Activated naive CD4-positive, alpha-beta T cell treated with anti-CD3 and anti-CD28 coated beads, Interleukin-2, amount 10 ng/mL, durations not matched to agents 7 days and 5 days (primary cell): ENCODE data around the gene SIGLEC5.
A peak's percentile ranks its signal among the peaks of the same experiment; 100 is the strongest.

Experiments used
- CTCF ChIA-PET: fragments of 350-600 bp; sonication (Branson Sonifier 250); formaldehyde crosslinking; loops from one replicate; lab custom pipeline; 2021; ENCODE audit warnings: antibody characterized with exemption; lab: Charles Lee
- DNase-seq: peaks from one replicate; pipeline ENCODE4 v3.0.0-alpha.2; 2020
- H3K27ac Mint-ChIP-seq: one replicate; pipeline ENCODE4 v1.8.0; 2021; ENCODE audit warnings: mild to moderate bottlenecking, moderate library complexity, mixed read lengths
- H3K27me3 Mint-ChIP-seq: one replicate; pipeline ENCODE4 v1.8.0; 2021; ENCODE audit warnings: mild to moderate bottlenecking, mixed read lengths
- H3K36me3 Mint-ChIP-seq: one replicate; pipeline ENCODE4 v1.8.0; 2021; ENCODE audit warnings: mixed read lengths
- H3K4me1 Mint-ChIP-seq: one replicate; pipeline ENCODE4 v1.8.0; 2021; ENCODE audit warnings: mixed read lengths
- H3K4me3 Mint-ChIP-seq: one replicate; pipeline ENCODE4 v1.8.0; 2021; ENCODE audit warnings: mild to moderate bottlenecking, moderate library complexity, mixed read lengths
- H3K9me3 Mint-ChIP-seq: one replicate; pipeline ENCODE4 v1.8.0; 2021; ENCODE audit warnings: mixed read lengths

Gene SIGLEC5

GRCh38 chr19:51589511-51589910 is 40.7 kb downstream of the SIGLEC5 start:
- H3K9me3 Mint-ChIP-seq, result peaks cover 44% of the 10 kb centered on the region

GRCh38 chr19:51587264-51588191 is 42.7 kb downstream of the SIGLEC5 start:
- Mint-ChIP-seq H3K27me3 (no peaks in the 10 kb centered on the region), H3K4me1 (no peaks in the 10 kb centered on the region), H3K36me3 (peaks cover 56% of the 10 kb centered on the region), H3K4me3 (no peak overlapping the region), H3K27ac (no peak overlapping the region), H3K9me3 (peaks cover 56% of the 10 kb centered on the region)
- DNase-seq, result no peak
- CTCF ChIA-PET, result no interaction called here

More at GRCh38 chr19:51589511-51589910, 40.7 kb downstream of the SIGLEC5 start:
- Mint-ChIP-seq H3K4me1 (peaks cover 11% of the 10 kb centered on the region), H3K4me3 (no peak overlapping the region), H3K36me3 (peaks cover 38% of the 10 kb centered on the region), H3K27ac (no peak overlapping the region), H3K27me3 (no peaks in the 10 kb centered on the region)
- no peak for DNase-seq
- CTCF ChIA-PET, result no interaction called here

GRCh38 chr19:51586799-51587198 is 43.4 kb downstream of the SIGLEC5 start:
- Mint-ChIP-seq H3K4me1 (no peaks in the 10 kb centered on the region), H3K9me3 (peaks cover 60% of the 10 kb centered on the region), H3K27ac (no peak overlapping the region), H3K4me3 (no peak overlapping the region), H3K27me3 (no peaks in the 10 kb centered on the region), H3K36me3 (peaks cover 62% of the 10 kb centered on the region)
- DNase-seq, result no peak
- CTCF ChIA-PET, result no interaction called here

GRCh38 chr19:51586103-51586728 is 44.0 kb downstream of the SIGLEC5 start:
- Mint-ChIP-seq H3K4me3 (no peak overlapping the region), H3K36me3 (peaks cover 68% of the 10 kb centered on the region), H3K9me3 (peaks cover 65% of the 10 kb centered on the region), H3K27me3 (no peaks in the 10 kb centered on the region), H3K27ac (no peak overlapping the region), H3K4me1 (no peaks in the 10 kb centered on the region)
- CTCF ChIA-PET, result no interaction called here
- DNase-seq, result no peak

GRCh38 chr19:51576850-51577249 is 53.4 kb downstream of the SIGLEC5 start:
- Mint-ChIP-seq H3K9me3 (peaks cover 8% of the 10 kb centered on the region), H3K36me3 (peaks cover 48% of the 10 kb centered on the region), H3K27me3 (no peaks in the 10 kb centered on the region), H3K27ac (no peak overlapping the region), H3K4me3 (no peak overlapping the region), H3K4me1 (peaks cover 14% of the 10 kb centered on the region)
- CTCF ChIA-PET, result interaction anchor here (0.7 kb wide), 1 partner anchor 1407 kb away, joined by 4 read pairs; no protein-coding TSS in a partner anchor
- no peak for DNase-seq

- CTCF ChIA-PET, result no interaction called here
- no peak for DNase-seq
- Mint-ChIP-seq H3K4me3 (no peak overlapping the region), H3K36me3 (peaks cover 38% of the 10 kb centered on the region), H3K27me3 (peaks cover 6% of the 10 kb centered on the region), H3K27ac (no peak overlapping the region), H3K4me1 (peaks cover 29% of the 10 kb centered on the region), H3K9me3 (peaks cover 3% of the 10 kb centered on the region)
Measured at GRCh38 chr19:51573331-51573730, 56.9 kb downstream of the SIGLEC5 start.

- Mint-ChIP-seq H3K4me3 (no peak overlapping the region), H3K27me3 (peaks cover 8% of the 10 kb centered on the region), H3K4me1 (peaks cover 29% of the 10 kb centered on the region), H3K36me3 (peaks cover 38% of the 10 kb centered on the region), H3K9me3 (peaks cover 3% of the 10 kb centered on the region), H3K27ac (no peak overlapping the region)
- DNase-seq, result no peak
- CTCF ChIA-PET, result no interaction called here
Measured at GRCh38 chr19:51572908-51573307, 57.3 kb downstream of the SIGLEC5 start.

GRCh38 chr19:51572410-51572809 is 57.8 kb downstream of the SIGLEC5 start:
- peak overlapping the region; percentile 62 for H3K27ac Mint-ChIP-seq
- peaks cover 8% of the 10 kb centered on the region for H3K27me3 Mint-ChIP-seq
- peaks cover 3% of the 10 kb centered on the region for H3K9me3 Mint-ChIP-seq
- CTCF ChIA-PET, result no interaction called here
- H3K4me3 Mint-ChIP-seq, result peak overlapping the region; percentile 98
- peaks cover 29% of the 10 kb centered on the region for H3K4me1 Mint-ChIP-seq
- H3K36me3 Mint-ChIP-seq, result peaks cover 37% of the 10 kb centered on the region
- no peak for DNase-seq

- Mint-ChIP-seq H3K4me1 (peaks cover 30% of the 10 kb centered on the region), H3K9me3 (no peaks in the 10 kb centered on the region), H3K4me3 (peak overlapping the region; percentile 98), H3K27ac (no peak overlapping the region), H3K36me3 (peaks cover 29% of the 10 kb centered on the region), H3K27me3 (peaks cover 11% of the 10 kb centered on the region)
- no peak for DNase-seq
- CTCF ChIA-PET, result no interaction called here
Measured at GRCh38 chr19:51571599-51571998, 58.6 kb downstream of the SIGLEC5 start.

- H3K36me3 Mint-ChIP-seq, result peaks cover 27% of the 10 kb centered on the region
- peaks cover 31% of the 10 kb centered on the region for H3K4me1 Mint-ChIP-seq
- peak within 1 kb of the TSS; percentile 30 for H3K27ac Mint-ChIP-seq
- DNase-seq, result peak; percentile 87
- H3K27me3 Mint-ChIP-seq, result peaks cover 17% of the 10 kb centered on the region
- H3K9me3 Mint-ChIP-seq, result no peaks in the 10 kb centered on the region
- peak within 1 kb of the TSS; percentile 98 for H3K4me3 Mint-ChIP-seq
- CTCF ChIA-PET, result no interaction called here
Measured at GRCh38 chr19:51570962-51571575, 59.1 kb downstream of the SIGLEC5 start, which contains the start of gene ZNF175. TSS of gene ZNF175 (plus strand) at chr19:51571283. CDS start at chr19:51573330, 2,047 bp downstream.

- DNase-seq, result no peak
- Mint-ChIP-seq H3K4me3 (no peak overlapping the region), H3K27ac (no peak overlapping the region), H3K36me3 (peaks cover 17% of the 10 kb centered on the region), H3K4me1 (peaks cover 27% of the 10 kb centered on the region), H3K27me3 (peaks cover 43% of the 10 kb centered on the region), H3K9me3 (no peaks in the 10 kb centered on the region)
- CTCF ChIA-PET, result no interaction called here
Measured at GRCh38 chr19:51568456-51568855, 61.7 kb downstream of the SIGLEC5 start.

- CTCF ChIA-PET, result no interaction called here
- no peaks in the 10 kb centered on the region for H3K9me3 Mint-ChIP-seq
- H3K4me3 Mint-ChIP-seq, result no peak overlapping the region
- H3K27ac Mint-ChIP-seq, result no peak overlapping the region
- peaks cover 12% of the 10 kb centered on the region for H3K36me3 Mint-ChIP-seq
- peaks cover 25% of the 10 kb centered on the region for H3K4me1 Mint-ChIP-seq
- DNase-seq, result no peak
- peaks cover 50% of the 10 kb centered on the region for H3K27me3 Mint-ChIP-seq
Measured at GRCh38 chr19:51567583-51567982, 62.6 kb downstream of the SIGLEC5 start.

GRCh38 chr19:51566489-51567100 is 63.6 kb downstream of the SIGLEC5 start:
- Mint-ChIP-seq H3K27ac (no peak overlapping the region), H3K4me1 (peaks cover 15% of the 10 kb centered on the region), H3K9me3 (no peaks in the 10 kb centered on the region), H3K27me3 (peaks cover 51% of the 10 kb centered on the region), H3K4me3 (no peak overlapping the region), H3K36me3 (peaks cover 5% of the 10 kb centered on the region)
- no peak for DNase-seq
- CTCF ChIA-PET, result no interaction called here

- Mint-ChIP-seq H3K4me1 (peaks cover 6% of the 10 kb centered on the region), H3K36me3 (no peaks in the 10 kb centered on the region), H3K27ac (no peak overlapping the region), H3K27me3 (peaks cover 53% of the 10 kb centered on the region), H3K4me3 (no peak overlapping the region), H3K9me3 (no peaks in the 10 kb centered on the region)
- CTCF ChIA-PET, result no interaction called here
- no peak for DNase-seq
Measured at GRCh38 chr19:51565583-51565982, 64.6 kb downstream of the SIGLEC5 start.
